ENCODE measurements around the gene DGKG. TPM values are rescaled to one million over a fixed set of nuclear protein-coding genes. Genes with fewer than 3 reads are reported as not detected.
A peak's percentile ranks its signal among the peaks of the same experiment; 100 is the strongest.

Gene DGKG
- total and polyA plus RNA-seq, 10 of the 15 experiments (the other 5 are each of a cell fraction or from before 2014, with no cell fraction given) = 0.39 to 6.2 (median 4.7) TPM

GRCh38 chr3:186254676-186255650 is 107.1 kb downstream of the DGKG start (continued):
- no peak for TF ChIP-seq WRNIP1 (IDR thresholded peaks at IDR 0.05; ENCODE audit: borderline replicate concordance, low read depth, low read length)
- TF ChIP-seq DPF2 (IDR thresholded peaks at IDR 0.05) = peak; percentile 95
- TF ChIP-seq IKZF1 (conservative IDR thresholded peaks at IDR 0.05) = peak; percentile 99
- TF ChIP-seq SMAD1 (IDR thresholded peaks at IDR 0.05; ENCODE audit: low read depth, partially characterized antibody) = no peak
- TF ChIP-seq MYC (IDR thresholded peaks at IDR 0.05; ENCODE audit: insufficient read depth, insufficient read length, insufficient replicate concordance, low read length, severe bottlenecking) = no peak
- TF ChIP-seq PKNOX1 (IDR thresholded peaks at IDR 0.05) = peak; percentile 24; the same call in 1 of the 2 replicates
- no peak for TF ChIP-seq RELA (IDR thresholded peaks at IDR 0.05; ENCODE audit: borderline replicate concordance, partially characterized antibody)
- no peak for TF ChIP-seq YBX1 (IDR thresholded peaks at IDR 0.05)
- no peak for TF ChIP-seq CBX5 (IDR thresholded peaks at IDR 0.05; ENCODE audit: low read depth)
- no peak for TF ChIP-seq NFYA (IDR thresholded peaks at IDR 0.05; ENCODE audit: borderline replicate concordance, low read depth, low read length)
- TF ChIP-seq BRCA1 (IDR thresholded peaks at IDR 0.05; ENCODE audit: low read depth, low read length) = no peak
- TF ChIP-seq GABPA (IDR thresholded peaks at IDR 0.05; ENCODE audit: low read depth) = no peak
- no peak for TF ChIP-seq ZNF274 (IDR thresholded peaks at IDR 0.05; ENCODE audit: insufficient read depth, insufficient read length)
- no peak for TF ChIP-seq LARP7 (IDR thresholded peaks at IDR 0.05)
- TF ChIP-seq NR2C1 (IDR thresholded peaks at IDR 0.05) = no peak
- TF ChIP-seq TAF1 (IDR thresholded peaks at IDR 0.05; ENCODE audit: borderline replicate concordance, low read depth, low read length) = peak; percentile 32; the same call in 1 of the 2 replicates
- 0 out of 2 replicates have a peak, but pooled peaks have one; percentile 17 for TF ChIP-seq HCFC1 (IDR thresholded peaks at IDR 0.05; ENCODE audit: low read length)
- 0 out of 2 replicates have a peak, but pooled peaks have one; percentile 42 for TF ChIP-seq NBN (IDR thresholded peaks at IDR 0.05)
- TF ChIP-seq FOXM1 (IDR thresholded peaks at IDR 0.05; ENCODE audit: low read depth, low read length) = peak; percentile 40; the same call in 1 of the 2 replicates
- TF ChIP-seq MLLT1 (IDR thresholded peaks at IDR 0.05) = 0 out of 2 replicates have a peak, but pooled peaks have one; percentile 36
- TF ChIP-seq NKRF (conservative IDR thresholded peaks at IDR 0.05) = no peak
- TF ChIP-seq ZBED1 (IDR thresholded peaks at IDR 0.05; ENCODE audit: borderline replicate concordance) = no peak; the same call in 1 of the 2 replicates
- TF ChIP-seq ZBTB11 (CRISPR knock-in tag; IDR thresholded peaks at IDR 0.05) = no peak
